Activated T-helper 17 cell treated with anti-CD3 and anti-CD28 coated beads, Interleukin-2, amount 50 U/mL, for 72 hours (primary cell): ENCODE results near the gene HIVEP1. TPM values are rescaled to one million over a fixed set of nuclear protein-coding genes. Genes with fewer than 3 reads are reported as not detected.
A peak's percentile ranks its signal among the peaks of the same experiment; 100 is the strongest.

Source experiments
- ATAC-seq: fragments of 150-1000 bp; cut with Tn5 transposase; replicated peaks from 2 replicates; pipeline ENCODE4 v1.10.0; 2021; ENCODE audit warnings: mild to moderate bottlenecking, moderate library complexity
- H3K27ac Mint-ChIP-seq: one replicate; pipeline ENCODE4 v1.8.0; 2022; ENCODE audit warnings: mixed read lengths
- H3K27me3 Mint-ChIP-seq: one replicate; pipeline ENCODE4 v1.8.0; 2022; ENCODE audit warnings: mixed read lengths
- H3K36me3 Mint-ChIP-seq: one replicate; pipeline ENCODE4 v1.8.0; 2022; ENCODE audit warnings: low read depth, mild to moderate bottlenecking, mixed read lengths
- H3K4me1 Mint-ChIP-seq: one replicate; pipeline ENCODE4 v1.8.0; 2022; ENCODE audit warnings: mixed read lengths
- H3K4me3 Mint-ChIP-seq: one replicate; pipeline ENCODE4 v1.8.0; 2022; ENCODE audit warnings: mild to moderate bottlenecking, mixed read lengths
- H3K9me3 Mint-ChIP-seq: one replicate; pipeline ENCODE4 v1.8.0; 2022; ENCODE audit warnings: mixed read lengths
- total RNA-seq, 2 donors: library from RNA; stranded (reverse); gene quantifications; one replicate each; pipeline ENCODE4 v1.2.3, GENCODE V29; 2022

Gene HIVEP1
- total RNA-seq, 2 donors from 2014 or later: 29.4 to 75.5 TPM

- Mint-ChIP-seq H3K27ac (peak overlapping the region; percentile 61), H3K36me3 (peaks cover 58% of the 10 kb centered on the region), H3K27me3 (no peaks in the 10 kb centered on the region), H3K9me3 (peaks cover 5% of the 10 kb centered on the region), H3K4me3 (peak overlapping the region; percentile 40), H3K4me1 (peaks cover 41% of the 10 kb centered on the region)
- no peak for ATAC-seq
These were observed 100.6 kb downstream of the HIVEP1 start for GRCh38 chr6:12112540-12113189.

GRCh38 chr6:12113190-12113577 lies 101.1 kb downstream of the HIVEP1 start:
- peaks cover 5% of the 10 kb centered on the region for H3K9me3 Mint-ChIP-seq
- peak overlapping the region; percentile 61 for H3K27ac Mint-ChIP-seq
- H3K4me3 Mint-ChIP-seq: peak overlapping the region; percentile 40
- H3K4me1 Mint-ChIP-seq: peaks cover 41% of the 10 kb centered on the region
- peaks cover 55% of the 10 kb centered on the region for H3K36me3 Mint-ChIP-seq
- H3K27me3 Mint-ChIP-seq: no peaks in the 10 kb centered on the region
- peak; percentile 97 for ATAC-seq

GRCh38 chr6:12114055-12114503 lies 102.0 kb downstream of the HIVEP1 start:
- H3K27me3 Mint-ChIP-seq: no peaks in the 10 kb centered on the region
- H3K4me3 Mint-ChIP-seq: peak overlapping the region; percentile 40
- H3K4me1 Mint-ChIP-seq: peaks cover 45% of the 10 kb centered on the region
- H3K27ac Mint-ChIP-seq: peak overlapping the region; percentile 61
- H3K9me3 Mint-ChIP-seq: peaks cover 5% of the 10 kb centered on the region
- peaks cover 60% of the 10 kb centered on the region for H3K36me3 Mint-ChIP-seq
- ATAC-seq: no peak

GRCh38 chr6:12115001-12115400 lies 102.9 kb downstream of the HIVEP1 start:
- Mint-ChIP-seq H3K36me3 (peaks cover 60% of the 10 kb centered on the region), H3K4me3 (no peak overlapping the region)

GRCh38 chr6:12115492-12115891 lies 103.4 kb downstream of the HIVEP1 start:
- Mint-ChIP-seq H3K36me3 (peaks cover 63% of the 10 kb centered on the region), H3K4me3 (peak overlapping the region; percentile 12), H3K9me3 (peaks cover 5% of the 10 kb centered on the region), H3K4me1 (peaks cover 43% of the 10 kb centered on the region), H3K27ac (no peak overlapping the region), H3K27me3 (no peaks in the 10 kb centered on the region)
- no peak for ATAC-seq

More at GRCh38 chr6:12115001-12115400, 102.9 kb downstream of the HIVEP1 start:
- Mint-ChIP-seq H3K9me3 (peaks cover 5% of the 10 kb centered on the region), H3K27me3 (no peaks in the 10 kb centered on the region), H3K27ac (no peak overlapping the region), H3K4me1 (peaks cover 47% of the 10 kb centered on the region)
- ATAC-seq: no peak

- Mint-ChIP-seq H3K4me3 (no peak overlapping the region), H3K9me3 (peaks cover 5% of the 10 kb centered on the region), H3K27me3 (no peaks in the 10 kb centered on the region), H3K27ac (no peak overlapping the region), H3K36me3 (peaks cover 65% of the 10 kb centered on the region), H3K4me1 (peaks cover 38% of the 10 kb centered on the region)
- ATAC-seq: no peak
These were observed 104.2 kb downstream of the HIVEP1 start for GRCh38 chr6:12116264-12116800.

GRCh38 chr6:12116978-12117377 lies 104.9 kb downstream of the HIVEP1 start:
- no peak overlapping the region for H3K4me3 Mint-ChIP-seq
- H3K36me3 Mint-ChIP-seq: peaks cover 72% of the 10 kb centered on the region
- no peak for ATAC-seq
- H3K27me3 Mint-ChIP-seq: no peaks in the 10 kb centered on the region
- H3K4me1 Mint-ChIP-seq: peaks cover 38% of the 10 kb centered on the region
- H3K9me3 Mint-ChIP-seq: peaks cover 5% of the 10 kb centered on the region
- H3K27ac Mint-ChIP-seq: no peak overlapping the region

- H3K4me1 Mint-ChIP-seq: peaks cover 32% of the 10 kb centered on the region
- peak overlapping the region; percentile 63 for H3K4me3 Mint-ChIP-seq
- H3K36me3 Mint-ChIP-seq: peaks cover 76% of the 10 kb centered on the region
- no peak for ATAC-seq
- H3K27me3 Mint-ChIP-seq: no peaks in the 10 kb centered on the region
- peak overlapping the region; percentile 61 for H3K27ac Mint-ChIP-seq
- peaks cover 5% of the 10 kb centered on the region for H3K9me3 Mint-ChIP-seq
These were observed 106.5 kb downstream of the HIVEP1 start for GRCh38 chr6:12118607-12119006.

- H3K4me3 Mint-ChIP-seq: peak overlapping the region; percentile 63
- peaks cover 5% of the 10 kb centered on the region for H3K9me3 Mint-ChIP-seq
- H3K4me1 Mint-ChIP-seq: peaks cover 32% of the 10 kb centered on the region
- peak; percentile 86 for ATAC-seq
- peaks cover 79% of the 10 kb centered on the region for H3K36me3 Mint-ChIP-seq
- no peaks in the 10 kb centered on the region for H3K27me3 Mint-ChIP-seq
- peak overlapping the region; percentile 61 for H3K27ac Mint-ChIP-seq
These were observed 107.0 kb downstream of the HIVEP1 start for GRCh38 chr6:12119085-12119588.

- Mint-ChIP-seq H3K4me1 (peaks cover 21% of the 10 kb centered on the region), H3K27ac (no peak overlapping the region), H3K36me3 (peaks cover 92% of the 10 kb centered on the region), H3K27me3 (no peaks in the 10 kb centered on the region), H3K4me3 (no peak overlapping the region), H3K9me3 (peaks cover 3% of the 10 kb centered on the region)
- ATAC-seq: no peak
These were observed 113.3 kb downstream of the HIVEP1 start for GRCh38 chr6:12125396-12125795.

- no peak overlapping the region for H3K4me3 Mint-ChIP-seq
- no peak for ATAC-seq
- peaks cover 91% of the 10 kb centered on the region for H3K36me3 Mint-ChIP-seq
- no peaks in the 10 kb centered on the region for H3K27me3 Mint-ChIP-seq
- H3K4me1 Mint-ChIP-seq: peaks cover 21% of the 10 kb centered on the region
- H3K9me3 Mint-ChIP-seq: peaks cover 3% of the 10 kb centered on the region
- peak overlapping the region; percentile 31 for H3K27ac Mint-ChIP-seq
These were observed 113.9 kb downstream of the HIVEP1 start for GRCh38 chr6:12126051-12126450.

GRCh38 chr6:12129523-12129922 lies 117.4 kb downstream of the HIVEP1 start:
- no peak overlapping the region for H3K27ac Mint-ChIP-seq
- H3K4me3 Mint-ChIP-seq: no peak overlapping the region
- peaks cover 3% of the 10 kb centered on the region for H3K9me3 Mint-ChIP-seq
- H3K27me3 Mint-ChIP-seq: no peaks in the 10 kb centered on the region
- no peak for ATAC-seq
- peaks cover 9% of the 10 kb centered on the region for H3K4me1 Mint-ChIP-seq
- peaks cover 78% of the 10 kb centered on the region for H3K36me3 Mint-ChIP-seq

- Mint-ChIP-seq H3K4me1 (peaks cover 8% of the 10 kb centered on the region), H3K4me3 (no peak overlapping the region), H3K27me3 (no peaks in the 10 kb centered on the region), H3K9me3 (no peaks in the 10 kb centered on the region), H3K27ac (no peak overlapping the region), H3K36me3 (peaks cover 80% of the 10 kb centered on the region)
- no peak for ATAC-seq
These were observed 120.5 kb downstream of the HIVEP1 start for GRCh38 chr6:12132351-12133222.

- Mint-ChIP-seq H3K9me3 (peaks cover 4% of the 10 kb centered on the region), H3K4me1 (peaks cover 19% of the 10 kb centered on the region), H3K27ac (no peak overlapping the region), H3K36me3 (peaks cover 80% of the 10 kb centered on the region), H3K27me3 (no peaks in the 10 kb centered on the region), H3K4me3 (no peak overlapping the region)
- no peak for ATAC-seq
These were observed 122.5 kb downstream of the HIVEP1 start for GRCh38 chr6:12134581-12134980.
